CMK (cell line): ENCODE measurements around the gene PPP2R5C.

Experiments
- DNase-seq: peaks from one replicate; pipeline ENCODE4 v3.0.0-alpha.2; 2010; ENCODE audit warnings: low read depth

The PPP2R5C gene

DNA sequence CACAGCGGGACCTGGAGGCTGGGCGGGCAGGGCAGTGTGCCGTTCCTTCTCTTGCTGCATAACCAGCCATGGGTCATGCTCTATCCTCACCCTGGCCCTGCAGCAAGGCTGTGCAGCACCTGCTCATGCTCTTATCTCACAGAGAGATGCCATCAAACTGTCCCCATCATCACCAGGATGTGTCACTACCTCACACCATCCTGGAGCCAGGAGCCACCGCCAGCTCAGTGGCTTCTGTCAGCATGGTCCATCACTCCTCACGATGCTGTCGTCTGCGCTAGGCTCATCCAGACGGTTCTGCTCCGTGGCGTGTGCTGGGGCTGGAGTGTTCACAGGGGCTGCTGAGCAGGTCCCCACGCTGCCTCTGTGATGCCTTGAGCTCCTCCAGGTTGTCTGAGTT, 125.7 kb downstream of the PPP2R5C start:
- no peak for DNase-seq

DNA sequence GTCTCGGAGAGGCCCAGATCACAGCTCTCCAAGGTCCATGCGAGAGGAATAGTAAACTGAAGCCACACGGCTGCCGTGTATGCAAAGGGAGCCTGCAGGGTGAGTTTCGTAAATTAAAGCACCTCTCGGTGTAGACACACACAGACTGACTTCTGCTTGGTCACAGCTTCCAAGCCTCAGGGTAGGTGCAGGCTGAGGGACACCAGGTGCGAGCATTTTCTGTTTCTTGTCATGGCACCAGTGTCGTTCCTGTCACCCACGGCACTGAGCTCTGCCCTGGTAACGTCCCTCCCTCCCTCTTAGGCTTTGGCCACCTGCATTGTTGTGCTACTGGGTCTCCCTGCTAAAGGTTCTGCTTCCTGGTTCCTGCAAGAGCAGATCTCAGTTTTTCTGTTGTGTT, 126.7 kb downstream of the PPP2R5C start:
- DNase-seq: no peak

DNA sequence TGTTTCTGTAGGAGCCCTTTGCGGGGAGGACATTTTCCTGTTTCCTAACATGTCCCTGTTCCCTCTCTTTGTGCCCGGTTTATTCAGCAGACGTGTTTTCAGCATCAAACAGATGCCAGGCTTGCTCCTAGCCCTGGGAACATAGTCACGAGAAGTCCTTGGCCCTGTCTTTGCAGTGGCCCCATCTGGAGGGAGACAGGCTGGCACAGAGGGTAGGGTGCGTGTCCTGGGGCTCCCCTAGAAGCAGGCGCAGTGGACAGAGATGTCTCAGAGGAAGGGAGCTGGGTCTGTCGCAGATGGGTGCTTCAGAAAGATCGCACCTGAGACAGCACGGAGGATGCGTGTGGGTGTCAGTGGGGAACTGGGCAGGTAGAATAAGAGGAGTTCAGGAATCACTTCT, 127.9 kb downstream of the PPP2R5C start:
- DNase-seq: no peak

- DNase-seq: no peak
Measured at GRCh38 chr14:101889898-101890297, 128.4 kb downstream of the PPP2R5C start.

GRCh38 chr14:101891471-101891870, 130.0 kb downstream of the PPP2R5C start:
- no peak for DNase-seq

DNA sequence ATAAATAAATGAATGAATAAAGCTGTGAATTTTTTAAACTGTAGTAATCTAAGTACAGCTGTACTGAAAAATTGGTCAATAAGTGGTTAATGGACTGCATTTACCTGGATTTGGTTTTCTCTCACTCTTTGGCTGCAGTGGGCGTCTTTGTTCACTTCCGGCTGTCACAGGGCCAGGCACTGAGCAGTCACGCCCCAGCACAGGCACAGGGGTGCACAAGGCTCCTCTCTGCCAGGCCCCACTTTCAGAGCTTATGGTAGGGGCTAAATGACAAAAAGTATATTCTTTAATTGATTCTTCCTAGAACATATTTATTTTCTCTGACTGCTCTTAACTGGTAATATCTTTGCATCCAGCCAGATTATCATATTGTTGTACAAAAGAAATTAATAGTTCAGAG, 132.2 kb downstream of the PPP2R5C start:
- no peak for DNase-seq

DNA sequence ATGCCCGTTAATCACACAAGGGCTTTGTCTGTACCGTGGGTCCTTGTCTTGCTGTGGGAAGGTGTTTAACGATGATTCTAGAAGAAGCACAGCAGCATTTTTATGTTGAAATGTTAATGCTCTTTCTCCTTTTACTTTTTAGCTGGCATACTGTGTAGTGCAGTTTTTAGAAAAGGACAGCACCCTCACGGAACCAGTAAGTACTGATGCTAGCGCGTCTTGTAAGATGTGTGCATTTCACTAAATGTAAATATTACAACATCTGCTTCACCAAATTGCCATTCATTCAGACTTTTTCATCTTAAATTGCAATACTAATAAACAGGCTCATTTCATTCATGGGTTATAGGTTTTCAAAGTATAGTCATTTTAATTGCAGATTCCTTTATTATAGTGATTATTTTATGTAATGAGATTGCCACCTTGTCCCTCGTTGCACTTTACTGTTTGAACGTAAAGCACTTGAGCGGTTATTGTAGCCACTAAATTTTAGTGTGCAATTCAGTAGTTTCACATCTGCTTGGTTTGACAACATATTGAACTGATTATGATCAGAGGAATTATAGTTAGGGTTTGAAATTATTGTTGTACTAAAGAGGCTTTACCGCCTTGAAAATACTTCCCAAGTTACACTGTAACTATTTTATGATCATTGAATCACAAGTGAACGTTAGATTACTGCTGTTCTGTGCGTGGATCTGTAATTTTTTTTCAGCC, 133.0 kb downstream of the PPP2R5C start:
- no peak for DNase-seq

GRCh38 chr14:101895256-101895655, 133.7 kb downstream of the PPP2R5C start:
- no peak for DNase-seq

DNA sequence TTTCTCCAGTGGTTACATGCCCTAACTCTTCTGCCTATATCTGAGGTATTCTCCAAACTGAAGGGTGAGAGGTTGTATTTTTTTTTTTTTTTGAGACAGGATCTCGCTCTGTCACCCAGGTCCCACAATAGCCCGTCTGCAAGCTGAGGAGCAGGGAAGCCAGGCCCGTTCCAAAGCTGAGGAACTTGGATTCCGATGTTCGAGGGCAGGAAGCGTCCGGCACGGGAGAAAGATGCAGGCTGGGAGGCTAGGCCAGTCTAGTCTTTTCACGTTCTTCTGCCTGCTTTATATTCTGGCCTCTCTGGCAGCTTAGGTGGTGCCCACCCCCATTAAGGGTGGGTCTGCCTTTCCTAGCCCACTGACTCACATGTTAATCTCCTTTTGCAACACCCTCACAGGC, 135.8 kb downstream of the PPP2R5C start:
- DNase-seq: no peak

DNA sequence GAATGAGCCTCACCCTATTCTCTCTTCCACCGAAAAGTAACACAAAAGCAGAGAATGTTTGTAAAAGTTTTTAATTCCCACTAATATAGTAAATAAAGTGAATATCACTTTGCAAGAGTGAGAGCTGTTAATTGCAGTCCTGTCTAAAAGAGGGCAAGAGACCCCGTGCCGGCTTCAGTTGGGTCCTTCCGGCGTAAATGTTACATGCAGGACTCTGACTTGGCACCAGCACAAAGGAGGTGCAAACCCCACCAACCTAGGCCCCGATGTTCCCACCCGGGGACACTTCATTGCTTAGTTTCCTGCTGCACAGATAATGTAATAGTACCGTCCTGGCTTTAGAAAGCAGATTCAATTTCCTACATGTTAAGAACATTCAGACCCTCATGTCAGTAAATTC, 136.9 kb downstream of the PPP2R5C start:
- DNase-seq: no peak

DNA sequence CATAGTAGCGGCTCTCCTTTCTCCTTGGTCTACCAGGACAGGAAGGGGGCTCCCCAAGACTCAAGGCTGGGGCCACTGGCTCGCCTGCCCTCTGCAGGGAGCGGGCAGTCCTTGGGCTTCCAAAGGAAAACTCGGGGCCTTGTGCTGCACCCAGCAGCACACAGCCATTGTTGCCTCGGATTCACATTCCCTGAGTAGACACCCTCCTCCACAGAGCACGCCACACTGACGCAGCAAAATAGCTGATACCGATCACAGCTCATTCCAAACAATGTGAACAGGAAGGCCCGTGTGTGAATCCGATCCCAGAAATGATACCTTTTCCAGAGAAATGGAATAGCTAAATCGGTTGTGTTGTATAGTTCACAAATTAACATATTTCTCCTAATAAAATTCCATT, 137.8 kb downstream of the PPP2R5C start:
- DNase-seq: no peak

- DNase-seq: no peak
Measured at GRCh38 chr14:101900253-101900652, 138.7 kb downstream of the PPP2R5C start.

GRCh38 chr14:101903111-101903561, 141.6 kb downstream of the PPP2R5C start:
- DNase-seq: no peak

GRCh38 chr14:101905614-101906013, 144.1 kb downstream of the PPP2R5C start:
- no peak for DNase-seq

DNA sequence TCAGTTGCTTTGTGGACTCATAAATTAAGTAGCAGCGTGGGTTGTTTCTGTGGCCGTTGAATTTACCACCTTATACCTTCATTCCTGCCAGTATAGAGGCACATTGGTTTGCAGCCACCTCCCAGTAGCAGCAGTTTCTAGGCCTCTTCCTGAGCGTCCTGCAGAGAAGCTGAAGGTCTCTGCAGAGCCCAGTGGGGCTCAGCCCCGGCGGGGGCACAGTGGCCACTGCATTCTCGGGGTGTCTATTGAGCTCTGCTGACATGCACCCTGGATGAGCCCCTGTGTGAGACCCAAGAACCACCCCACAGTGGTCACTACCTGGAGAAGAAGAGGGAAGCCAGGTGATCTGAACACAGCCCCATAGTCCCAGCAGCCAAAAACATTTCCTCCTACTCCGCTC, 145.1 kb downstream of the PPP2R5C start:
- DNase-seq: no peak

GRCh38 chr14:101907619-101908018, 146.1 kb downstream of the PPP2R5C start:
- no peak for DNase-seq

GRCh38 chr14:101908795-101909194, 147.3 kb downstream of the PPP2R5C start:
- DNase-seq: no peak

GRCh38 chr14:101909371-101910096, 148.0 kb downstream of the PPP2R5C start:
- no peak for DNase-seq

- no peak for DNase-seq
Measured at GRCh38 chr14:101912841-101913240, 151.3 kb downstream of the PPP2R5C start.

- DNase-seq: no peak
Measured at GRCh38 chr14:101914083-101914482, 152.6 kb downstream of the PPP2R5C start.

DNA sequence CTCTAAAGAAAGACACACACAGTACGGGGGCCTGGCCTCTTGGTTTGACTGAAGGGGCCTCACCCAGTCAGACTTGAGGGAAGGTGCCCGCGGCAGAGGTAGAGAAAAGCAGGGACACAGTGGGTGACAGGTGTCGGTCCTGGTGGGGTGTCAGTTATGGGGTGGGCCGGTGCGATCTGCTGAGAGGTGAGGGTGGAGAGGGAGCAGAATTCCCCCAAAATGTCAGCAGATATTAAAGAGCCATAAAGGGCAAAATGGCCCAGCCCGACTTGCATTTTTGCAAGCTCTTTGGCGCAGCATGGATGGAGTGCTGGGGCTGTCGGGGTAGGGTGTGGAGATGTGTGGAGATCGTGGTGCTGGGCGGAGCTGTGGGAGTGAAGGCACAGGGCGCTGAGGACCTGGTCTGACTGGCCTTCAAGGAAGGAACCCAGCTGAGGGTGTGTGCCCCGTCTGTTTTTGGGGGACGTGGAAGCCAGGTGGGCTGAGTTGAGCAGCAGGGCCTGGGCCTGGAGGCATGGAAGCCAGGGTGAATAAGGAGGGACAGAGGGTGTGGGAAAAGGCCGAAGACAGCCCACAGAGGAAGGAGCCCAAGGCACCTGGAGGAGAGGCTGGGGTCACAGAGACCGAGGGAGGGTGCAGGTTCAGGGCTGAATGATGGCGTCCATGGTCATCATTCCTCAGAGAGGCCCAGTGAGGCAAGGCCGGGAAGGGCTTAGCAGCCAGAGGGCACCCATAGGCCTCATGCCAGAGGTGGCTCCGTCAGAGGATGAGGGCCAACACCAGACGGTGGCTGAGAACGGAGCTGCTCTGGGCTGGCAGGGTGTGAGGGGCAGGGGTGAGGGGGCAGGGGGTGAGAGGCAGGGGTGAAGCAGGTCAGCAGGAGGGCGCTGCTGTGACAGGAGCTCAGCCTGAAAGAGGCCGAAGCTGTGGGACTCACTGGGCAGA, 154.6 kb downstream of the PPP2R5C start:
- no peak for DNase-seq

GRCh38 chr14:101916816-101917412, 155.4 kb downstream of the PPP2R5C start:
- DNase-seq: no peak
